SK-N-MC (cell line): Measurements from ENCODE around the gene HOXA6.

ENCODE experiments used
- EZH2 ChIP-seq: fragments of 200-600 bp; sonication (generic); IDR thresholded peaks from one replicate; pipeline ENCODE4 v1.6.1; 2017; ENCODE audit warnings: antibody characterized with exemption
- FOXP2 ChIP-seq: optimal IDR thresholded peaks from 2 replicates; pipeline ENCODE3; 2011; ENCODE audit warnings: mild to moderate bottlenecking, moderate library complexity; ENCODE audit not compliant: insufficient read depth; ENCODE audit errors: extremely low read length, control extremely low read depth
- POLR2AphosphoS5 ChIP-seq: IDR thresholded peaks from 2 replicates; pipeline ENCODE4 v1.6.1; 2012; ENCODE audit warnings: mild to moderate bottlenecking, low read depth, low read length, borderline replicate concordance

- TF ChIP-seq EZH2: no peak
- no peak for TF ChIP-seq POLR2AphosphoS5
- no peak for TF ChIP-seq FOXP2
These were observed 8.9 kb upstream of the HOXA6 start, which contains the start of gene HOXA7 for GRCh38 chr7:27156508-27156898.
